GM19468 (cell line): ENCODE measurements around the gene EEPD1.
"Not testable (repeated sequence)": the region's sequence is repeated elsewhere in the genome, so short reads cannot be mapped to it uniquely, and the experiment has no call there.

Experiments used
- ATAC-seq: cut with Tn5 transposase; IDR thresholded peaks from one replicate; pipeline ENCODE4 v1.9.1; 2021; ENCODE audit warnings: mild to moderate bottlenecking, moderate library complexity, moderate number of reproducible peaks; ENCODE audit not compliant: unreplicated experiment; ENCODE audit errors: extremely low read depth

EEPD1 gene

DNA sequence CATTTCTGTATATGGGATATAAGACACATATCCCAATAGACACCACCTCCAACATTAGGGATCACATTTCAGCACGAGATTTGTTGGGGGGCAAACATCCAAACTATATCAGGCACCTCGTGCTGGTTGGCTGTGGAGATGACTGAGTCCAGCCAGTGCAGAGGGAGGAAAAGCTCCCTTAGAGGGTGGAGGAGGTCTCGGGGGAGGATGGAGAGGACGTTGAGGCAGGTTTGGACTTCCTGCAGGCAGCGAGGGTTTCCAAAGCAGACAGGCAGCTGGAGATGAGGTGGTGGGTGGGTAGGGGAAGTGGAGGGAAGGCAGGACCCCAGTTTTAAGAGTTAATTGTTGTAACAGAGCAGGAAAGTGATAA, 56.7 kb downstream of the EEPD1 start:
- ATAC-seq, result no peak

DNA sequence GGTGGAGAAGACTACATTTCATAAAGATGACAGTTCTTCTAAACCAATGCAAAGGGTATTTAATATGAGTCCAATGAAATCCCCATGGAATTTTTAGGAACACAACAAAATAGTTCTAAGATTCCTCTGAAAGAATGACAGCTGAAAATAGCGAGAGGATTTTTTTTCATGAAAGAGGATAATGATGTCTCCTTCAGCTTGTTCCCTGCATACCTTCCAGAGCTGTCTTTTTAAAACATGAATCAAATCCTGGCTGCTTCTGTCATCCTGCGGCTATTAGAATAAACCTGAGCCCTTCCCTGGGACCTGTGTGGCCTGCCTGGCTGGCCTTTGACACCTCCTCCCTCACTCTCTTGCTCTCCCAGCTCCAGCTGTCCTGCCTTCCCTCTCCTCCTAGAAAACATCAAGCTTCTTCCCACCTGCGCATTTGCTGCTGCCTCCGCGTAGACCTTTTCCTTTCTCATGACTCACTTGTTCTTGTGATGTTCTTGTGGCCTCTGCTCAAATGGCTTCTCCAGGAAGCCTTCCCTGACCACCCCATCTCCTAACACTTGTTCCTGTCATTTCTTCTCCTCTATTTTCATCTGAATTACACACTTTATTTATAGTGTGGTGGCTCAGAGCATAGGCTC, 57.4 kb downstream of the EEPD1 start:
- no peak for ATAC-seq

- no peak for ATAC-seq
Observed at GRCh38 chr7:36214608-36215456, 61.8 kb downstream of the EEPD1 start.

GRCh38 chr7:36215457-36215765, 62.4 kb downstream of the EEPD1 start:
- no peak for ATAC-seq

GRCh38 chr7:36216063-36216684, 63.1 kb downstream of the EEPD1 start:
- ATAC-seq, result no peak

- ATAC-seq, result no peak
Observed at GRCh38 chr7:36217211-36217960, 64.3 kb downstream of the EEPD1 start.

DNA sequence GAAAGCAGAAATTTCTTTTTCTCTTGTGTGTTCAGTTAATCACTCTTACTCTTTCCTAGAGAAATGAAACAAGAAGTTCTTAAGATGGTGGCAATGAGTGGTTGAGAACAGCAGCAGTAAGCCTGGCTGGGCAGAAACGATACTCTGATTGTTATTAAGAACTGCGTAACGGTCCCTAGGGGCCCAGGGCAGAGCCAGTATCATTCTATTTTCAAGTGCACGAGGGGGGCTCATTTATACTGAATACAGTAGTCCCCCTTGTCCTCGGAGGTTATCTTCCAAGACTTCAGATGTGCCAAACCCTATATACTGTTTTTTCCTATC, 64.9 kb downstream of the EEPD1 start:
- ATAC-seq, result no peak

GRCh38 chr7:36219429-36219828, 66.4 kb downstream of the EEPD1 start:
- no peak for ATAC-seq

- ATAC-seq, result no peak
Observed at GRCh38 chr7:36223851-36224250, 70.8 kb downstream of the EEPD1 start.

GRCh38 chr7:36224934-36225858, 72.1 kb downstream of the EEPD1 start:
- ATAC-seq, result no peak

DNA sequence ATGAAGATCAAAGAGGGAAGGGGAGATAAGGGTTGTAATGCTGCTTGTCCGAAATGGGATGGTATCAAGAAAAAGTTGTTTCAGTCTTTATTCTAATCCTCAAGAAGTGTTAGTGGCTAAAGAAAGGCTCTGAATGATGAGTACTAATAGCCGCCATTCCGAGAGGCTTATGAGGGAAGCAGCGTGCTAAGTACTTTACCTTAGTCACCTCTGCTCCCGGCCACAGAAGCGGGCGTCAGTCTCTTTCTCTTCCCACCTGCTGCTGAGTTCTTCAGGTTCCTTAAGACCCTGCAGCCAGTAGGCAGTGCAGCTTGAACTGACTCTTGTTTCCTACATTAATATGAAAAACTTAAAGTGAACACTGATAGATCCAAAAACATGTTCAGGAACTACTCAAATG, 73.1 kb downstream of the EEPD1 start:
- no peak for ATAC-seq

DNA sequence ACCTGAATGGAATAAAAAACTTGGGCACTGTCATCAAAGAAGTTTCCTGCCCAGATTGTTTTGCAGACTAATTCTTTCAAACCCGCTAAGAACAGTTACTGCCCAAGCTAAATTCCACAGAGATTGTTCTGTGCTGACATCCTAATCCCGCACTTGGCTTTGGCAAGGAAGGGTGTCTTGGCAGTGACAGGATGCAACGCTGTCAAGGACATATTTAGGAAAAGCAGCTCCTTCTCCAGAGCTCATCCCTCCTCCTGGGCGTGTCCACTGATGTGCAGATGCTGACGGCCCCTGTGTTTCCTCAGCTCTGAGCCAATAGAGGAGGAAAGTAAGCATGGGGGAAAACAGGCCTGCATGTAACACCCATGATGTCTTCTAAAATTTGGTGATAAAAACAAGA, 74.2 kb downstream of the EEPD1 start:
- no peak for ATAC-seq

DNA sequence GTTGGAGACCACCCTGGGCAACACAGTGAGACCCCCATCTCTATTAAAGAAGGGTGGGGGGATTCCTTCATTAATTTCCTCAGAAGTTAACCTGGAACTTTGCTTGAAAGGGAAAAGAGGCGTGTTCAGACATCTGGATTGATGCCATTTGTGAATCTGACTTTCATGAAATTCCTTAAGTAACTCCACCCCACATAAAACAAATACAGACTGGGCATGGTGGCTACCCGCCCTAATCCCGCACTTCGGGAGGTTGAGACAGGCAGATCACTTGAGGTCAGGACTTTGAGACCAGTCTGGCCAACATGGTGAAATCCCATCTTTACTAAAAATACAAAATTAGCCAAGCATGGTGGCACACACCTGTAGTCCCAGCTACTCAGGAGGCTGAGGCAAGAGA, 75.0 kb downstream of the EEPD1 start:
- no peak for ATAC-seq

GRCh38 chr7:36231406-36231805, 78.4 kb downstream of the EEPD1 start:
- no peak for ATAC-seq

DNA sequence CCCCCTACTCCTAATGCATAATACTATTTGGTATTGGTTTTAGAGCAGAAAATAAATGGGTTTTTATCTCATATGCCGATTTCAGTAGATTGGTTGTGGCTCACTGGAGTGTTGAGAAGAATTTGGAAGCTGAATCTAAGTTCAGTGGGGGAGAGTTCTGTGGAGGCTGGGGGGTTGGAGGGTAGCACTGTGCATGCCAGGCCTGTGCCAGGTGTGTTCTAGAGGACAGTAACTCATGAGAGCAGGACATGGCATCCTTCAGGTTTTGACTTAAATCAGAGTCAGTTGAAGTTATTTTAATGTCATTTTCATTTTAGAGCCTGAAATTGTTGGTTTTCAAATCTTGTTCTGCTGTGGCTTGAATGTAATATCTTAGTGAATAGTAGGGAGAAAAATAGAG, 79.5 kb downstream of the EEPD1 start:
- ATAC-seq, result no peak

DNA sequence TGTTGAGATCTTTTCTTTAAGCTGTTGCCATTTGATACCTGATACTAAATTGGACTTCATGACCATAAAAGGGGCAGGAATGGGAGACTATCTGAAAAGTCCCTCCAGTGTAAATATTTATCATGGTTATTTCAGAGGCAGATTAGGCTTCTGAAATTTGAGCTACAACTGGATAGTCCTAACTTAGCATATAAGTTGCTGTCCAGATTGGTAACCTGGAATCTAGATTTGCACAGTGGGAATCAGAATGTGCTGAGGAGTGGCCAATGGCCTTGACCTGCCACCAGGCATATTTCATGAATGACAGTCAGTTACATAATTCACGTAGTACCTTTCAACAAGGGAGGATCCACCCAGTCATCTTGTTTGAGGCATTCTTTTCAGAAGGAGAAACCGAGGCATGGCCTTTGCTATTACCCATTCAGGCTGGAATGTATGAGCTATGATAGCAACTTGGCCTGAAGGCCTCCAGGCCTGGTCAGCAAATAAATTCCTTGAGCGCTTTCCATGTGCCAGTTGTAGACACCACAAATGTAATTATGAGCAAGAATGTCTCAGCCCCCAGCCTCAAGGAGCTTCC, 80.0 kb downstream of the EEPD1 start:
- ATAC-seq, result no peak

DNA sequence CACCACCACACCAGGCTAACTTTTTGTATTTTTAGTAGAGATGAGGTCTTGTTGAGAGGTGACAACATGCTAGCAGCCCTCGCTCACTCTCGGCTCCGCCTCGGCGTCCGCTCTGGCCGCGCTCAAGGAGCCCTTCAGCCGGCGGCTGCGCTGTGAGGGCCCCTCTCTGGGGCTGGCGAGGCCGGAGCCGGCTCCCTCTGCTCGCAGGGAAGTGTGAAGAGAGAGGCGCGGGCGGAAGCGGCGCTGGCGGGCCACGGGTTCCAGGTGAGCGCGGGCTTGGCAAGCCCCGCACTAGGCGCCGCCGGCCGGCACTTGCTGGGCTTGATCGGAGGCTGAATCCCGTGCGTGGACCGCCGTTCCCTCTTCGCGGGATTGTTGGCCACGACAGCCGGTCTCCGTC, 83.0 kb downstream of the EEPD1 start:
- no peak for ATAC-seq

DNA sequence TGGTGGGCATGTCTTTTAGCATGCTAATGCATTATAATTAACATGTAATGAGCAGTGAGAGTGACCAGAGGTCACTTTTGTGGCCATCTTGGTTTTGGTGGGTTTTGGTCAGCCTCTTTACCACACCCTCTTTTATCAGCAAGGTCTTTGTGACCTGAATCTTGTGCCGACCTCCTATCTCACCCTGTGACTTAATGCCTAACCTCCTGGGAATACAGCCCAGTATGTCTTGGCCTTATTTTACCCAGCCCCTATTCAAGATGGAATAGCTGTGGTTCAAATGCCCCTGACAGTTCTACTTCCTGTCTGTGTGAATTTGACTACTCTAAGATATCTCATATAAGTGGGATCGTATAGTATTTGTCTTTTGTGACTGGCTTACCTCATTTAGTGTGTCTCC, 85.1 kb downstream of the EEPD1 start:
- ATAC-seq, result no peak

- ATAC-seq, result not testable (repeated sequence)
Observed at GRCh38 chr7:36243356-36243755, 90.3 kb downstream of the EEPD1 start.

DNA sequence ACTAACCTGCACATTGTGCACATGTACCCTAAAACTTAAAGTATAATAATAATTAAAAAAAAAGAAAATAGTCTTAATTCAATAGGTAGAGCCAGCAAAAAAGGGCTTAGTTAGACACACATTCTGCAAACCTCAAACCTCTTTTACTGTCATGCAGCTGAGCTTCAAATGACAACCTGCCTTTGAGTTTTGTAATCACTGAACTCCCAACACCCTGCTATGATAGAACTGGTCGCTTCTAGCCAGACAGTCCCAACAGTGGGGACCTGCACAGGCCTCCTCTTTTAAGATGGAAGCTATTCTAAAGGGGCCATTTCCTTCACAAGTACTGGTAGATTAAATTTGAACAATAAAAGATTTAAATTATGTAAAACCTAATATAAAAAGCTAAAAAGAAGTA, 90.9 kb downstream of the EEPD1 start:
- ATAC-seq, result not testable (repeated sequence)
